ENCODE measurements around the gene NKPD1.
A peak's percentile ranks its signal among the peaks of the same experiment; 100 is the strongest.

The NKPD1 gene

DNA sequence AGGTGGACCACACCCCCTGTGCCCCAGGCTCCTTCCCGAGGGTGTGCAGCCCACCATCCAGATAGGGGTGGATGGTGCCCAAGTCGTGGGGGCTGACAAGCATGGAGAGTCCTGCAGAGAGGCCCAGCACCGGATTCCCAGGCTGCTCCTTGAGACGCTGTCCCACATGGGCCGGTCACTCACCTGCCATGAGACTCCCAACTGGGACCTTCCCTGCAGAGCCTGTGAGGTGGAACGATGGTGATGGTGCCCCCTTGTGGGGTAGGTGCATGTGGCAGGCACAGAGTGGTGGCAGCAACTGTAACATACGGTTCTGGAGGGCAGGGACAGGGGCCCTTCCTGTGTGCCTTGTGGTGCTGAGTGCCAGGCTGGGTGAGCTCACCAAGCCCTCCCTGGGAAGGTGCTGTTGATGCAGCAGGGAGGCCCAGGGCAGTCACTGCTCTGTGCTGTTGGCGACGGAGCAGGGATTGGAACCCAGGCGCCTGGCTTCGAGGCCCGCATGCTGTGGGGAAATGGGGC, 34.7 kb downstream of the NKPD1 start:
- H3K4me3 ChIP-seq (ENCODE audit: low read length), result no peak overlapping the region
- peak; percentile 55 for DNase-seq (ENCODE audit: low read depth, low spot score)

DNA sequence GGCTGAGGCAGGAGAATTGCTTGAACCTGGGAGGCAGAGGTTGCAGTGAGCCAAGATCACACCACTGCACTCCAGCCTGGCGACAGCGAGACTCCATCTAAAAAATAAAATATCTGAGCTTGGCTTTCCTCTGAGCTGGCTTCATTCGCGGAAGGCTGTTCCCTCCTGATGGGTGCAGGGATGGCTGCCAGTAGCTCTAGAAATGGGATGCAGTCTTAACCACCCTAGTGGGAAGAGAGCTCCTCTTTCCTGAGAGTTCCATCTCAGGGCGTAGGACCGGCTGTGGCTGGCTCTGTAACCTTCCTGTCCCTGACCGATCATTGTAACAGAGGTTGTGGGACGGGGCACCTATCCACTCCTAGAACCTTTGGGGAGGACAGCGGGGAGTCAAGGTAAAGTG, 35.4 kb downstream of the NKPD1 start:
- DNase-seq (ENCODE audit: low read depth, low spot score), result no peak
- no peak overlapping the region for H3K4me3 ChIP-seq (ENCODE audit: low read length)

DNA sequence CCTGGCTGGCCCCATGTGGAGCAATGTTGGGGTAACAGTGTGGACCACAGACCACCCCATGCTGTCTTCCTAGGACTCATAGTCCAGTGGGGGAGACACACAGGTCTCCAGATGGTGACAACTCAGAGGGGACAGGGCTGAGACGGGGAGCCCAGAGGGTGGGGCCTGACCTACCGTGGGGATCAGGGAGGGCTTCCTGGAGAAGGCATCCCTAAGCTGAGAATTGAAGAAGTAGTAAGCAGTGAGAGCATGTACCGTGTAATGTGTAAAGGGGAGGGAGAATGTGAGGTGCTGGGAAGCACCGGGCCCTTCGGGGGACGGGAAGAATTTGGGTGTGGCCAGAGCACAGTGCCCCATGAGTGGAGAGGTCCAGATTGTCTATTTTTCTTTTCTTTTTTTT, 36.8 kb downstream of the NKPD1 start:
- DNase-seq (ENCODE audit: low read depth, low spot score), result no peak
- H3K4me3 ChIP-seq (ENCODE audit: low read length), result no peak overlapping the region

DNA sequence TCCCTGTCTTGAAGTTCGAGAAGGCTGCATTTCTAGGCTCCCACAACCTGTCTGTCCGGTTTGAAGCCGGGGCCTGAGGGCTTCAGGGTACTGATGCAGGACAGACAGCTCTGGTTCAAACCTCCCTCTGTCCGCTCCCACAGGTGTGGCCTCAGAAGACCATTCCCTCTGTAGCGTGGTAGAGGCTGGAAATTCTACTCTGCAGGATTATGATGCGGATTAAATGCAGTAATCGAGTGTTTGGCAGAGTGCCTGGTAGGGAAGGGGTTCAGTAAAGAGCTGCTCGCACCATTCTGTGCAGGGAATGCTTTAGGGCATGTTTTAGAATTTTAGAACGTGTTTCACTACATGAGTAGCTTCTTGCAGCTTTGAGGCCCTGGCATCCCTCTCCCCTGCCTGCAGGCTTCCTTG, 37.3 kb downstream of the NKPD1 start:
- no peak overlapping the region for H3K4me3 ChIP-seq (ENCODE audit: low read length)
- DNase-seq (ENCODE audit: low read depth, low spot score), result no peak

DNA sequence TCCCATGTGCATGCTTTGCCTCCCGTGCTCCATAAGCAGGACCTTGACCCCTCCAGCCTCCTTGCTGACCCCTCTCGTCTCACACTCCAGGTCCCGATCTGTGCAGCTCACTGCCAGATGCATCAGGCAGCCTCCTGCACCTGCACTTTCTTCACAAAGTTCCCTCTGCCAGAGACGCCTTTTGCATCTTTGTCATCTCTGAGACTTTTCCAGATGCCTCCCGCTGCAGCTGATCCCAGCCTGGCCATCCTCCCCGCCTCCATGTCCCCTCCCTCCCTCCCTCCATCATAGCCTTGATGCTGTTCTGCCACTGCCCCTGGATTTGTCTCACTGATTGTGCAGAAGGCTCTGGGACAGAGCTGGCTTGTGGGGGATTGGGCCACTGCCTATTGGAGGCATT, 38.0 kb downstream of the NKPD1 start:
- DNase-seq (ENCODE audit: low read depth, low spot score), result no peak
- no peak overlapping the region for H3K4me3 ChIP-seq (ENCODE audit: low read length)

DNA sequence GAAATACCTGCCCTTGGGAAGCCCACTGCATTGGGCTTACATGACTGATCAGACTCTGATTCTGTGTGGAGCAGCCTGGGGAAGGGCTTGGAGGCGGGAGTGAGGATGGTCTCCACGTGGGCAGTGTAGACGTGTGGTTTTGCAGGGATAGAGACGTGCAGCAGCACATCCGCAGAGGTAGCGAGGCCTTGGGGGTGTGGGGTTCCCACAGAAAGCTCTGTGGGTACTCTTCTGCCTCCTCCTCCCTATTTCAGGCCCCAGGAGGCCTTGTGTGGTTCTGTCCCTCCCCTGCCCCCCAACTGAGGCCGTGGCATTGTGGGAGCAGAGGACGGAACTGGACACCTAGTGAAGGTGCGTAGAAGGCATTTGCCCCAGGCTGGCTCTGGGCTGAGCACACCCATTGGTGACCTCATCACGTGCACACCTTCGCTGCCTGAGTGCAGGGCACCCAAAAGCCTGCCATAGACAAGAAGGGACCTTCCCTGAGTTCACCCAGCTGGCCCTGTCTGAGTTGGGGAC, 38.9 kb downstream of the NKPD1 start:
- DNase-seq (ENCODE audit: low read depth, low spot score), result no peak
- no peak overlapping the region for H3K4me3 ChIP-seq (ENCODE audit: low read length)

DNA sequence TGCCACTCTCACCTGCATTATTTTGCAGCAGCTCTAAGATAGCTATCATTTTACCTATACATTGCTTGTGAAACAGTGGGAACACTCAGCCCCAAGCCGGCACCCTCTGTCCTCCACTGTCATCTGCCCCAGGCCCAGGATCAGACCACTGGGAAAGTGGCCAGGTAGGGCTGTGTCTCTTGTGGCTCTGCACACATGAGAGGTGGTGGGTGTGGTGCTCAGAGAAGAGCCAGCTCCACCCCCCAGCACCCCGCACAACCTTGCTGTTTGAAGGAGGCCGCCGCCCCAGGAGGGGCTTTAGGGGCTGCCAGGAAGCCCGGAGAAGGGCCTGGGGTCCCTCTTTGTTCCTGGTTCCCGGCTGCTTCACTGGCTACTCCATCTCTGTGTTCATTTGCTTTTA, 41.2 kb downstream of the NKPD1 start:
- H3K4me3 ChIP-seq (ENCODE audit: low read length), result no peak overlapping the region
- DNase-seq (ENCODE audit: low read depth, low spot score), result no peak

DNA sequence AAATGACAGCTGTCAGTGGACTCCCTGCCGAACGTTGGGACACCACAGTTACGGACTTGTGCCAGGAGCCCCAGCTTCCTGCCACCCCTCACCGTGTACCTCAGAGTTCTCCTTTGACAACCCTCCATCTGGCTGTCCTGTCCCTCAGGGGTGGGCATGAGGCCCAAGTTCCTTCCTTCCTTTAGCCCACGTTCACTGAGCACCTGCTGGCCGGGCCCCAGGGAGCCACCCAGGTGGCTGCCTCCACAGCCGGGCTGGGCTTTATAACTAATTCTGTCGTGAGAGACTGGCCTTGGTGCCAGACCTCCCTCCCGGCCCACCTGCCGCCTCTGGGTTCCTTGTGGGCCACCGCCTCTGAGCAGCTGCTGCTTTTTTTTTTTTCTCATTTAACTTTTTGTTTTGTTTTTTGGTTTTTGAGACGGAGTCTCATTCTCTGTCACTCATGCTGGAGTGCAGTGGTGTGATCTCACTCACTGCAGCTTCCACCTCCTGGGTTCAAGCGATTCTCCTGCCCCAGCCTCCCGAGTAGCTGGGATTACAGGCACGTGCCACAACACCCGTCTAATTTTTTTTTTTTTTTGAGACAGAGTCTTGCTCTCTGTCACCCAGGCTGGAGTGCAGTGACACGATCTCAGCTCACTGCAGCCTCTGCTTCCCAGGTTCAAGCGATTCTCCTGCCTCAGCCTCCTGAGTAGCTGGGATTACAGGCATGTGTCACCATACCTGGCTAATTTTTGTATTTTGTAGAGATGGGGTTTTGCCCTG, 42.0 kb downstream of the NKPD1 start:
- DNase-seq (ENCODE audit: low read depth, low spot score), result peak; percentile 47
- peak overlapping the region; percentile 27 for H3K4me3 ChIP-seq (ENCODE audit: low read length)

DNA sequence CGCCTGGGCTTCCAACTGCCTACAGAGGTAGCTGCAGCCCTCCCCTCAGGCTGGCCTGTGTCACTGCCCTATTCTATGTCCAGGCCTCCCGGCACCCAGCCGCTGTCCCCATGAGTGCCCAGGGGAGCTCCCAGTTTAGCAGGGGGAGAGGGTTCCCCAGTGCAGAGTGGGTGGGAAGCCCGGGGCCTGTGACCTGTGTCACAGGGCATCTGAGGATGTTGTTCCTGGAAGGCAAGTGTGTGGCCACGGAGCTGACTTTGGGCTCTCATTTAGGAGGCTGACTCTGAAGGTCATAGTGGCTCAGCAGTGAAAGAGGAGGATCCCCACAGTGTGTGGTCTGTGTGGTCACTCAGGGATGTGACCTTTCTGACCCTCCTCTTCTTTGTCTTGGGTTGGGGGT, 42.7 kb downstream of the NKPD1 start:
- DNase-seq (ENCODE audit: low read depth, low spot score), result no peak
- H3K4me3 ChIP-seq (ENCODE audit: low read length), result peak overlapping the region; percentile 27

DNA sequence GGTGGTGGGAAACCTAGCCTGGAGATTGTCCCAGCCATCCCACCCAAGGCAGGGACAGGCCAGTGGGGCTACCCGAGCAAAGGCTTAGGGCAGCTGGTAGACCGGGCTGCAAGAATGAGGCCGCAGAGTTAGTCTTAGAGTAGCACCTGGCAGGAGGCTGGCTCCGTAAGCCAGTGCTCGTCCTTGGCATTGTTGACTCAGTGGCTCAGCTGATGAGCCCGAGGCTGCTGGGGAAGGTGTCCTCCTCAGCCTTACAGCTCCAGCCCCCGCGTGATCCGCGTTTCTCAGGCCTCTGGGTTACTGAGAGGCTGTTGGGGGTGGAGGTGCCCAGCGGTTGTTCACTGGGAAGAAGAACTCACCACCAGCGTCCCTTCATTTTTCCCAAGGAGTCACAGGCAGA, 43.1 kb downstream of the NKPD1 start:
- peak; percentile 15 for DNase-seq (ENCODE audit: low read depth, low spot score)
- peak overlapping the region; percentile 28 for H3K4me3 ChIP-seq (ENCODE audit: low read length)

DNA sequence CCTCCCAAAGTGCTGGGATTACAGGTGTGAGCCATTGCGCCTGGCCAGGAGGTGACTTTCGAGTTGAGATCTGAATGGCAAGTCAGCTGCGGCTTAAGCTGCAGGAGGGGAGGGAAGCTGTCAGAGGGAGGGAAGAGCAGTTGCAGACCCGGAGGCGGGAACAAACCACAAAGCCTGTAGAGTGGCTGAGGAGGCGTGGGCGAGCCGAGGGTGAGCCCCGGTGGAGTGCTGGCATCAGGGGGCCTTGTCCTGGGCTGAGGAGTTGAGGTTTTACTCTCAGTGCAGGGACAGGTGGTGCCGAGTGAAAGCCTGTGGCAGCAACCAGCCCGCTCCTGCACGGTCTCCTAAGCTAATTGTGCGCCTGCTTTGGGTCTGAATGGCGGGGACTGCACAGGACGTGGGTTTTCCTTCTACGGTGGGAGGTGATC, 43.6 kb downstream of the NKPD1 start:
- peak overlapping the region; percentile 28 for H3K4me3 ChIP-seq (ENCODE audit: low read length)
- peak; percentile 93 for DNase-seq (ENCODE audit: low read depth, low spot score)

DNA sequence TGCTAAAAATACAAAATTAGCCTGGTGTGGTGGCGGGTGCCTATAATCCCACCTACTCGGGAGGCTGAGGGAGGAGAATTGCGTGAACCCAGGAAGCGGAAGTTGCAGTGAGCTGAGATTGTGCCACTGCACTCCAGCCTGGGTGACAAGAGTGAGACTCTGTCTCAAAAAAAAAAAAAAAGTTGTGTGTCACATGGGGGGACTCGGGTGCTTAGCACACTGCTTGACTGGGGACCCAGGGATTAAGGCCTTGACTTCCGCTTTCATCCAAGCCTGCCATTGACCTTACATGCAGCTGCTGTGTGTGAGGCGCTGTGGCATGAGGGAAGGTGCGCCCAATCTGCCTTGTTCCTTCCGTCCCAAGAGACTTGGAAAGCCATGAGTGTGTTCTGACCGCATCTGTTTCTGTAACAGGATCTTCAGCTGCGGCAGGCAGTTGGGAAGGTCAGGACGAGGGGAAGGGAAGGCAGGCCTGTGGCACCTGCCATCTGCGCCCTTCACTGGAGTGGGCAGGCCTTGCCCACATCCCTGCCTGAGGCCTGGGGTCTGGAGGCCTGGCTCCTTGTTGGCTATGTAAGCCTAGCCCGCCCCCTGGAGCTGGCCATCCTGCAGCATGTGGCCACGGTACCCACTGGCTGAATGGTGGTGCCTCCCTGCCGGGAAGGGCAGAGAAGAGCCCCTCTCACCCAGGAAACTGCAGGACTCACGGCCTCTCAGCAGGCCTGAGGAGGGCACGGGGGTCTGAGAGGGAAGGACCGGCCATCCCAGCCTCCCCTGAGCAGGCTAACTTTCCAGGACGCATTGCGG, 44.8 kb downstream of the NKPD1 start:
- no peak overlapping the region for H3K4me3 ChIP-seq (ENCODE audit: low read length)
- DNase-seq (ENCODE audit: low read depth, low spot score), result no peak

DNA sequence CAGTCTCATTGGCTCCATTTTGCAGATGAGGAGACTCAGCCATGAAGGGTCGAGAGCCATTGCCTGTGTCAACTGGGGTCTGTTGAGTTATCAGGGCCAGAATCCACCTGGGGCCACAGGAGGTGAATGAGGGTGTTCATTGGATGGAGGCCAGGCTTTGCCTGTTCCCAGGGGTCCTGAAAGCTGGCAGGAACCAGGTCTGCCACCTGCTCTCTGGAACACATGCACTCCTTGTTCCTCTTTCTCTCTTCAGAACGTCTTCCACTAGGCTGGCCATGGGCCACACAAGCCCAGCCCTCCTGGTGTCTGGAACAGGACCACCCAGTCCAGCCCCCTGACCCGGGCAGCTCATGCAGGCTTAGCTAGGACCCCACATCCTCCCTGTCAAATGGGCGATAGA, 46.7 kb downstream of the NKPD1 start:
- no peak for DNase-seq (ENCODE audit: low read depth, low spot score)
- no peak overlapping the region for H3K4me3 ChIP-seq (ENCODE audit: low read length)

DNA sequence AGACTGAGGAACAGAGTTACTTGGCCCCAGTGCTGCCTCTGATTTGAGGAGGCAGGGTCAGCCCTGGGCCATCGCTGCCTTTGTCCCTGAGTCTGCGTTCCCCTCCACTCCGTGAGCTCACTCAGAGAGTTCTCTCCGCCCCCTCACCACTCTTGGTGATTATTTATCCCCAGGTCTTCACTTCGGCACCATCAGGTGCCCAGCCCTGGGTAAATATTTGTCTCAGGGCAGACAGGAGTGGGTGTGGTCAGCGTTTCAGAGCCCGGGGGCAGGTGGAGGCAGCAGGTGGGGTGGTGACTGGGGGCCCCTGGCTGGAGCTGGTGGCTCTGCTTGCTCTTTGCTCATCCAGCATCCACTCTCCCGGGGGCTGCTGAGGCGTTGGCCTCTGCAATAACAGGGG, 47.2 kb downstream of the NKPD1 start:
- DNase-seq (ENCODE audit: low read depth, low spot score), result no peak
- no peak overlapping the region for H3K4me3 ChIP-seq (ENCODE audit: low read length)

DNA sequence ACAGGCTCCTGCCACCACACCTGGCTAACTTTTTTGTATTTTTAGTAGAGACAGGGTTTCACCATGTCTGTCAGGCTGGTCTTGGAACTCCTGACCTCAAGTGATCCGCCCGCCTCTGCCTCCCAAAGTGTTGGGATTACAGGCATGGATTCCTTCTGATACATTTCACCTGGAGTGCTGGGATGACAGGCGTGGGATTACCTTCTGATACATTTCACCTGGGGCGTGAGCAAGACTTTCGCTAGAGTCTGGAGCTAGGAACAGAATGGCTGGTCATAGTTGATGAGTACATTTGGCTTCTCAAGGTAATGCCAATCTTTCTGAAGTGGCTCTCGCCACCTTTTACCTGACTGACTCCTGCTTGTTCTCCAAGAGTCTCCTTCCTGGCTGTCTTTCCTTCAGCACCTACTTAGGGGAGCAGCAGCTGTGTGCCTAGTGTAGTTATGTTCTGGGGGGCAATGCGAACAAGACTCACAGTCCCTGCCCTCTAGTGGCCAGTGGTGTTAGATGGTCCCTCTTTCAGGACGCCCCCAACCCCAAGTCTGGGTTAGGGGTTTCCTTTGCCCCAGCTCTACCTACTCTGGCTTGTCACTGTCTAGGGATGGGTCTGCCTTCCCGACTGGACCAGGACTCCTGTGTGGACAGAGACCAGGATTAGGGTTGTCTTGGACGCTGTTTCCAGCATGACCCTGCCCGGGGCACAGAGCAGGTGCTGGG, 48.5 kb downstream of the NKPD1 start:
- H3K4me3 ChIP-seq (ENCODE audit: low read length), result no peak overlapping the region

More for the DNA sequence above, 48.5 kb downstream of the NKPD1 start:
- DNase-seq (ENCODE audit: low read depth, low spot score), result no peak
